ENCODE data around the gene RNU4-1. TPM values are rescaled to one million over a fixed set of nuclear protein-coding genes. Genes with fewer than 3 reads are reported as not detected.
A peak's percentile ranks its signal among the peaks of the same experiment; 100 is the strongest.

RNU4-1 gene
- total RNA-seq, 1 donor from 2014 or later = 1,499 TPM

DNA sequence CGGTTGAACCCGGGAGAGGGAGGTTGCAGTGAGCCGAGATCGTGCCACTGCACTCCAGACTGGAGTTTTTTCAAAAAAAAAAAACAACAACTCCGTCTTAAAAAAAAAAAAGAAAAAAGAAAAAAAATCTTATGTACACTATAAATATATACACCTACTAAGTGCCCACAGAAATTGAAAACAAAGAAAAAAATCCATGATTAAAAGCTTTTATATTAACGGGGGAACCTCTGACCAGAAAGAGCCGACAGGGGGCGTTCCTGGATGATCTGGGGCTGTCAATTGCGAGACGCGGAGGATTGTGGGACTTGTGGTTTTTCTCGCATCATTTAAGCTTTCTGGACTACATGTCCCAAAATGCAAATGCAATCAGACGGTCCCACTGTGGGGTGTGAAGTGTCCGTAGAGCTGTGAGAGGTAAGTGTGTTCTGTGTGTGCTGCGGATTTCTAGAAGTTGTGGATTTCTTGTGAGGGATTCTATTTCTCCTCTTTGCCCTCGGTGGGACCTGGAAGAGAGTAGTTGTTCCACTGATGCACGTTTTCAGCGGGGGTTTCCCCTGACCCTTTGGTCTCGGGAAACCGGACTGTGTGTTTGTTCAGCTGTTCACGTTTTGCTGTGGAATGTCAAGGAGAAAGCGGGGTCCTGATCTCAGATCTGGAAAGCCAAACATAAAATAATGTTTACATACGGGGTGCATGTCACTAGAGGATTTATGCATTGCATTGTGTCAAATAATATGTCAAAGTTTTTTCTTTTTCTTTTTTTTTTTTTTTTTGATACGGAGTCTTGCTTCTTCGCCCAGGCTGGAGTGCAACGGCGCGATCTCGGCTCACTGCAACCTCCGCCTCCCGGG is 9.2 kb upstream of the RNU4-1 start, which contains the start of gene SIRT4:
Gene SIRT4, plus strand, starts transcription at position 360 of the 854 bp plus-strand sequence. CDS start 1,241 bp downstream, outside the sequence.
- ATAC-seq = peak; percentile 97
- DNase-seq (ENCODE audit: missing footprints) = peak; percentile 92
- intact Hi-C loops (cut with DNase I) = no loop called here

DNA sequence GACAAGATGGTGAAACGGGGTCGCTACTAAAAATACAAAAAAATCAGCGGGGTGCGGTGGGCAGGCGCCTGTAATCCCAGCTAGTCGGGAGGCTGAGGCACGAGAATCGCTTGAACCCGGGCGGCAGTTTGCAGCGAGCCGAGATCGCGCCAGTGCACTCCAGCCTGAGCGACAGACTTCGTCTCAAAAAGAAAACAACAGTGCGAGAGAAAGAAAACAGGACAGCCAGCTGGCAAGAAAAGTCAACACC is 701 bp downstream of the RNU4-1 start:
- ATAC-seq (no peak), DNase-seq (ENCODE audit: missing footprints) (no peak)
- intact Hi-C loops (cut with DNase I) = no loop called here

DNA sequence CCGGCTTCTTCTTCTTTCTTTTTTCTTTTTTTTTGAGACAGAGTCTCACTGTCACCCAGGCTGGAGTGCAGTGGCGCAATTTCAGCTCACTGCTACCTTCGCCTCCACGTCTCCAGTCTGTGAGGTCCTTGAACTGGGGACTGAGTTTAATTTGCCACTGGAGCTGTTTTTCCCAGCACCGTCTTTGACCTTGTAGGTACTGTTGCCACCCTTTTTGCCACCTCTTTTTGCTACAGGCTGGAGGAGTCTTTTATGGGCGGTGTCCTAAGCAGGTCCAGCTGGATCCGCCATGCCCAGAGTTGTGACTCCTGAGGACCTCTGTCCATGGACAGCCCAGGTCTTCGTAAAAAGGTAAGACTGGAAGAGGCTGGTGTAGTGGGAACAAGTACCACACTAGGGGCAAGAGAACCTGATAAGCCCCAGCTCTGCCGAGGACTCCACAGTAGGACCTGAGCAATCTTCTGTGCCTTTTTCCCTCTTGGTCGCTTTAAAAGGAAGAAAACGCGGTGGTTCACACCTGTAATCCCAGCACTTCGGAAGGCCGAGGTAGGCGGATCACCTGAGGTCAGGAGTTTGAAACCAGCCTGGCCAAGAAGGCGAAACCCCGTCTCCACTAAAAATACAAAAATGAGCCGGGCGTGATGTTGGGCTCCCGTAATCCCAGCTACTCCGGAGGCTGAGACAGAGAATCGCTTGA is 2.3 kb downstream of the RNU4-1 start:
- ATAC-seq = no peak
- no peak for DNase-seq (ENCODE audit: missing footprints)
- intact Hi-C loops (cut with DNase I) = no loop called here

DNA sequence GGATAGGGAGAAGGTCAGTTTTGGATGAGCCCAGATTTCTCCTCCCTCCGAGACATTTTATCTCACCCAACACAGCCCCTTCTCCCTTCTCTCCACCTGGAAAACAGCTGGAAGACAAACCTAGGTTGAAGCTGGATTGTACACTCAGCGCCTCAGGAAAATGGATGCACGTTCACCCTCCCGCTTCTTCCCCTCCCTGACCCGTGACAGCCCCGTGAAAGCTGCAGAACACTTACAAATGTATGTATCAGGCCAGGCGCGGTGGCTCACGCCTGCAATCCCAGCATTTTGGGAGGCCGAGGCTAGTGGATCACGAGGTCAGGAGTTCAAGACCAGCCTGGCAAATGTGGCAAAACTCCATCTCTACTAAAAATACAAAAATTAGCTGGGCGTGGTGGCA is 5.5 kb downstream of the RNU4-1 start:
- no peak for ATAC-seq
- intact Hi-C loops (cut with DNase I) = no loop called here

DNA sequence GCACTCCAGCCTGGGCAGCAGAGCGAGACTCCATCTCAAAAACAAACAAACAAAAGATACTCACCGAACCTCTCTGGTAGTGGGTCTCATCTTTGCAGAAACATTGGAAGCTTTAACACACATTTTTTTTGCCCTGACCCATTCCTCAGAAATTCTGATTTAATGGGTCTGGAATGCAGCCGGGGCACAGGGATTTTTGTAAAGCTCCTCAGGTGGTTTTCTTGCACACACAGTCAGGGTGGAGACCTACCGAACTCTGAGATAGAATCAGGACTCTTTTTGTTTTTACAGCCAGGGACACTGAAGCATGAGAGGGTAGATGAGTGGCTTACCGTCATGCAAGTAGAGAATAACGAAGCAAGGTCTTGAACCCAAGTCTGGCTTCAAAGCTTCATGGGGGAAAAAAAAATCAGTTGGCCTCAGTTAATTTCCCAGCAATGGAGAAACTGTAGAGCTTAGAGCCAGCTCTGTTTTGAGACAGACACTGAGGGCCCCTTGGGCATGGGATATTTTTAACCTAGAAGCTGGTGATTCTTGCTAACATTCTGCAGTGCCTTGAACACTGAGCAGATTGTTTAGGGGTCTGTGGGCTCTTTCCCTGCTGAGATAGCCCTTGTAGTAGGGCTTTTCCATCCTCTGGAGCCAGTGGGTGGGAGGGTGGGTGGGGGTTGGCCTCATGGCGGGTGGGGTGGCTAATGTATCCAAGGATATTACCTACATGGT is 6.1 kb downstream of the RNU4-1 start:
- ATAC-seq = no peak
- DNase-seq (ENCODE audit: missing footprints) = no peak
- intact Hi-C loops (cut with DNase I) = no loop called here

More for the DNA sequence above, 5.5 kb downstream of the RNU4-1 start:
- no peak for DNase-seq (ENCODE audit: missing footprints)

DNA sequence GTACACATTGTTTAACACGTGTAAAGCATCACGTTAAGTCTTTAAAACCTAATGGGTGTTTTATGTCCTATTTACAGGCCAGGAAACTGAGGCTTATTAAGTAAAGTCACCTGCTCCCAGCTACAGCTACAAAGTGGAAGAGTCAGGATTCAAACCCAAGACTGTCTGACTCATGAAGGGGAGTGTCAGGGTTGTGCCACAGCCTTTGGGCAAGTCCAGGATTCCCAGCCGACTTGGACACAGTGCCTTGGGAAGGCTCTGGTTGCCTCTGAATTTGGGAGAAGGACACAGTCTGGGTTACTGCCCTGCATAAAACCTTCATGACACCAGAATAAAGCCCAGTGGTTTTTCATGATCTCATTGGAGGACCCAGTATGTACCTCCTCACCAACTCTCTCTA is 8.7 kb downstream of the RNU4-1 start:
- no peak for ATAC-seq
- no peak for DNase-seq (ENCODE audit: missing footprints)
- intact Hi-C loops (cut with DNase I) = no loop called here

DNA sequence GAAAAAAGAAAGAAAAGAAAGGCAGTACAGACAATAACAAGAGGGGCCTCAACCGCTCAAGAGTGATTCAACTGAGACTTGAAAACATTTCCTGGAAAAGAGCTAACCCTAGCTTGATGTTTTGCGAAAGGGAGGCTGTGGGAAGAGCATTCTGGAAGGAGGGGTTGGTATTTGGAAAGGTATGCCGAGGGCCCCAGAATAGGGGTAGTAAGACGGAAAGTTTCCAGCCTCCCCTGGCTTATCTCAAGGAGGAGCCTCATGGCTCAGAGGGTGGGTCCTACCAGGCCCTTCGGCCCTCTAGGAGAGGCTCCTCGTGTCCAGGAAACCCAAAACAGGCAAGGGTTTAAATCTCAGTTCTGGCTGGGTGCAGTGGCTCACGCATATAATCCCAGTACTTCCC is 9.7 kb downstream of the RNU4-1 start:
- DNase-seq (ENCODE audit: missing footprints) = no peak
- intact Hi-C loops (cut with DNase I) = no loop called here
- ATAC-seq = no peak

DNA sequence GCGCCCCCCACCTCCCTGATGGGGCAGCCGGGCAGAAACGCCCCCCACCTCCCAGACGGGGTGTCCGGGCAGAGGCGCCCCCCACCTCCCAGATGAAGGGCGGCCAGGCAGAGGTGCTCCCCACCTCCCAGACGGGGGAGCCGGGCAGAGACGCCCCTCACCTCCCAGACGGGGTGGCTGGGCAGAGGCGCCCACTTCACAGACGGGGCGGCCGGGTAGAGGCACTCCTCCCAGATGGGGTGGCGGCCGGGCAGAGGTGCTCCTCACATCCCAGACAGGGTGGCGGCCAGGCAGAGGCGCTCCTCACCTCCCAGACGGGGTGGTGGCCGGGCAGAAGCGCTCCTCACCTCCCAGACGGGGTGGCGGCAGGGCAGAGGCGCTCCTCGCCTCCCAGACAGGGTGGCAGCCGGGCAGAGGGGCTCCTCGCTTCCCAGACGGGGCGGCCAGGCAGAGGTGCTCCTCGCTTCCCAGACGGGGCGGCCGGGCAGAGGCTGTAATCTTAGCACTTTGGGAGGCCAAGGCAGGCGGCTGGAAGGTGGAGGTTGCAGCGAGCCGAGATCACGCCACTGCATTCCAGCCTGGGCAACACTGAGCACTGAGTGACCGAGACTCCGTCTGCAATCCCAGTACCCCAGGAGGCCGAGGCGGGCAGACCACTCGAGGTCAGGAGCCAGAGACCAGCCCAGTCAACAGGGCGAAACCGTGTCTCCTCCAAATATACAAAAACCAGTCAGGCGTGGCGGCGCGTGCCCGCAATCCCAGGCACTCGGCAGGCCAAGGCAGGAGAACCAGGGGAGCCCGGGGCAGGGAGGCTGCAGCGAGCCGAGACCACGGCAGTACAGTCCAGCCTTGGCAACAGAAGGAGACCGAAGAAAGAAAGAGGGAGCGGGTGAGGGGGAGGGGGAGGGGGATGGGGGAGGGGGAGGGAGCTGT is 14.6 kb downstream of the RNU4-1 start:
- no peak for ATAC-seq
- intact Hi-C loops (cut with DNase I) = no loop called here
- no peak for DNase-seq (ENCODE audit: missing footprints)

DNA sequence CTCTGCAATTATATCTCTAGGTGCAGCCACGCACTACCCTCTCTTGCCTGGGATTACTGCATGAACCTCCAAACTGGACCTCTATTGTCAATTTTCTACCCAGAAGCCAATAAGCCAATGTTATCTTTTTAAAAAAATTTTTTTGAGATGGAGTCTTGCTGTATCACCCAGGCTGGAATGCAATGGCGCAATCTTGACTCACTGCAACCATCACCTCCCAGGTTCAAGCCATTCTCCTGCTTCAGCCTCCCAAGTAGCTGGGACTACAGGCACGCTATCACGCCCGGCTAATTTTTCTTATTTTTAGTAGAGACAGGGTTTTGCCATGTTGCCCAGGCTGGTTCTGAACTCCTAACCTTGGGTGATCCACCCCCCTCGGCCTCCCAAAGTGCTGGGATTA is 16.3 kb downstream of the RNU4-1 start:
- intact Hi-C loops (cut with DNase I) = no loop called here
- DNase-seq (ENCODE audit: missing footprints) (no peak), ATAC-seq (no peak)

DNA sequence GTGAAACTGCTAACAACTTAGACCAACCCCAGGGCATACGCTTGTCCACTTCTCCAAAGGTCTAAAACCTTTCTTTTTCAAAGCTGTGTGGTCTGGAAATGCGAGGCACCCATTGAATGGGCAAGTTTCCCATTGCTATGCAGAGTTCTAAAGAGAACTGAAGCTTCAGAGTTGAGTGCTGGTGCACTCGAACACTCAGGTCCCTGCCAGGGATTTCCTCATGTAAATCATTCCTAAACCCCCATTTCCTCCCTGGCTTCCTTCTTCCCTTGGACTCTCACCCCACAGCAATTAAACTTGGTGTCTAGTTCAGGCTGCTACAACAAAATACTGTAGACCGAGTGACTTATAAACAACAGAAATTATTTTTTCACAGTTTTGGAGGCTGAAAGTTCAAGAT is 25.3 kb downstream of the RNU4-1 start:
- no peak for ATAC-seq
- DNase-seq (ENCODE audit: missing footprints) = no peak
- intact Hi-C loops (cut with DNase I) = no loop called here

DNA sequence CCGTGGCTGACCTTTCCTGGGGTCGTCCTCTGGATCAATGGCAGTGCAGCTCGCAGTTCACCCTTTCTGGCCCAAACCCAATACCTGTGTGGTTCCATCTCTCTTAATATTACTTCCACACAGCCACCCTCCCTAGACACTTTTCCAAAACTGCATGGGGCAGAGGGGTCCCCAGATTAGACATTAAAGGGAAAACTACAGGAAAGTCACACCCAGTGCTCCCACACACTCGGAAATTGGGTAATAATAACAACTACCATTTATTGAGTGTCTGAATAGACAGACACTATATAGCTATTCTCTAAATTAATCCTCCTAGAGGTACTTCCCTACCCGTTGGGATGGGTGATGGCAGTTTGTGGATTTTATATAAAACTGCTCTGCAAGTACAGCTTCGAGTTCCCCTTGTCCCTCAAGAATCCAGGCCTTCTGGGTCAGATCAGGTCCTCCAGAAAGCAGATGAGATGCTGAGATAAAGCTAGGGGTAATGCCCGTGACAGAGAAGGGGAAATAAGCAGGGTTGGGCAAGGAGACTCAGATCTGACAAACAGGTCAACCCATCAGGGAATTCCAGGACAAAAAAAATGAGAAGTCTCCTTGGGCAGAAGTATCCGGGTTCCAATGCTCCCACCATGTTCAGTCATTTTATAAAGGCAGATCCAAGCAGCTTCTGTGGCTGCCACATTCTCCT is 26.7 kb downstream of the RNU4-1 start:
- DNase-seq (ENCODE audit: missing footprints) (no peak), ATAC-seq (no peak)
- intact Hi-C loops (cut with DNase I) = no loop called here

DNA sequence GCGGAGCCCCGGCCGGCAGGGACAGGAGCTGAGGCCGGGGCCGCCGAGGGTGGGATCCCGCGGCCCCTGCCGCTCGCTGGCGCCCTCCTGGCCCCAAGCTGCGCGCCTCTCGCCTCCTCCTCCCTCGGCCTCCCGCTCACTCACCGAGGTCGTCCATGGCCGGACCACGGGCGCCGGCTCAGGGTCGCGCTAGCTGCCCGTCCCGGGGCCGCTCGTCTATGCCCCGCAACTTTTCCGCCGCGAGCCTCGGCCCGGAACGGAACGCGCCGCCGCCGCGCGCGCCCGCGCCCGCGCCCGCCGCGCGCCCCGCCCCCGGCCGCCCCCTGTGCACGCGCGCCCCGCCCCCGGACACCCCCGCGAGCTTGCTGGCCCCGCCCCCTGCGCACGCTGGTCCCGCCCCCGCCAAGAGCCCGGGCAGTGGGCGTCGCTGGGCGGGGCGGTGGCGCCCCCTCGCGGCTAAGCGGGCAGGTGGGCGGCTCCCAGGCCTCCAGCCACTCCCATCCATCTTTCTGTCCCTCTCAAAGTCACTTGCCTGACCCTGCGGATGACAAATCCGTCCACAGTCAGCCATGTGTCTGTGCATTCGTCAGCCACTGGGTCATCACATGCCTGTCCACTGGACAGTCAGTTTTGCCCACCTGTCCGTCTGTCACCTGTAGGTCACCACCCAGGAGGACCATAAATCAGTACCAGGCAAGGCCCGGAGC is 27.4 kb downstream of the RNU4-1 start, which contains the start of gene PXN:
Gene PXN, minus strand, starts transcription at position 258 of the 707 bp plus-strand sequence. Its CDS starts 101 bp downstream, at position 157.
- ATAC-seq = peak; percentile 92
- intact Hi-C loops (cut with DNase I) = loop anchor here (1.0 to 2.0 kb wide), 2 partner anchors 37 to 65 kb away; partner anchors contain the start of gene RPLP0
- DNase-seq (ENCODE audit: missing footprints) = peak; percentile 95

DNA sequence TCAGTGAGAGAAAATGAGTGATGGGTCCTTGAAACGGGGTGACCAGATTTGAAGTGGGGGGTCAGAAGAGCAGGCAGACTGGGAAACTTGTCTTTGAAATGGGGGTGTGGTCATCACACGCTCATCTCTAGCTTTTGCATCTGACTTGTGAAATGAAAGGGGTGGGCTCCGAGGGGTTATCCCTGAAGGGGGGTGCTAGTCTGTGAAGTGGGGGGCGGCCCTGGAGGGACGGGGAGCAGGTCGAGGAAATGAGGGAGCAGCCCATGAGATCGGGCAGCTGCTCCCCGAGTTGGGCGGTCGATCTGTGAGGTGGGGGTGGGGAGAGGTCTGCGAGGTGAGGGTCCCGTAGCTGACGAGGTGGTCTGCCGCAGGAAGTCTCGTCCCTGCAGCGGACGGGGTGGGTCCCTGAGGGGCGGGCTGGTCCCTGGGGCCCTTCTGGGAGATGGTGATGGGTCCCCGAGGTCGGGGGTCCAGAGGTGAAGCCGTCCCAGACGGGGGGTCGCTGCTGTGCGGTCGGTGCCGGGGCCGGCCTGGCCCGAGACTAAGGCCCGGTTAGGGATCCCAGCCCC is 28.0 kb downstream of the RNU4-1 start:
- intact Hi-C loops (cut with DNase I) = loop anchor here (1.0 to 2.0 kb wide), 2 partner anchors 37 to 64 kb away; partner anchors contain the start of gene RPLP0
- DNase-seq (ENCODE audit: missing footprints) (peak; percentile 72), ATAC-seq (peak; percentile 0)

DNA sequence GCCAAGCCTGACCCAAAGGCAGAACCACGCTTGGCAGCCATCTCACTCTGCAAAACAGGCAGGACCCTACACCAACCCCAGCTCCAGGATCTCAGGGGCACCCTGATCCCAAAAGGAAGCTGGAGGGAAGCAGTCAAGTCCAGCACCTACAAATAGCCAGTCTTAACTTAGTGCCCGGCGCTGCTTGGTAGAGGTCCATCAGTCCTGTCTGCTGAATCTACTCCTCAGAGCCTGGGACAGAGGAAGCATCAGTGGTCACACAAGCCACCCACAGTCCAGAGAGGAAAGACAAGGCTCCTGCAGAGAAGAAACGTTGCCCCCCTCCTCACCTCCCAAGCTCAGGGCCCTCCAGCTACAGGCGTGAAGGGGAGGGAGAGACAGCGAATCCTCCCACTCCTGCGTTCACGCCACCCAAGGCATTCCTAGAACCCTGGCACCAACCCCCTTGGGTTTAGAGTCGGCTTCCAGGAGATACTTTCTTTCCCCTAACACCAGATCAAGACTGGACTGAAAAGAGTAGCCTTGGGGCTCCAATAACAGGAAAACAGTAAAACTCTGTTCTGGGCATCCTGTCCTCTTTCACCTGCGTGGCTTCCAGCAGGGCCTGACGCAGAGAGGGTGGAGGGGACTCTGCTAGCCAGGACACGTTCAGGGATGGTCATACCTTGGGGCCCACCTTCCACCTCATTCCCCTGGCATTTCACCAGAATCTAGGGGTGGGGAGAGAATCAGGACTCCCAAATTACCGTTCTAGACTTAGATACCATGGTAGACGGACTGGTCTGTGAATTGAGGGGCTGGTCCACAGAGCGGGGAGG is 28.7 kb downstream of the RNU4-1 start:
- intact Hi-C loops (cut with DNase I) = loop anchor here (2.0 kb wide), 1 partner anchor 63 kb away; the partner anchor contains the start of gene RPLP0
- DNase-seq (ENCODE audit: missing footprints) (peak; percentile 39), ATAC-seq (no peak)

DNA sequence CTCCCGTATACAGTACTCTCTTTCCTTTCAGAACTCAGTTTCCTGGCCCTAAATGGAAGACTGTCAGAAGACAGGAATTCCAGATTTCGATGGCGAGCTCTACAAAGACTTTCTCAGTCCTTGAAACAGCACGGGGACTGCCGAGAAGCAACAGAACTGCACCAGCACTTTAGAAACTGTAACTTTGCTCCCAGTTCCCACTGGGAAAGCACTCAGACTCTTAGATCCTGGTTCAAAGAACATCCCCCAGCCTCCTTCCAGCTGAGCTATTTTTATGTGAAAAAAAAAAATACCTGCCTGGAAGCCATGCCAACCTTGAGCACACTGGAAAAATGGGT is 29.3 kb downstream of the RNU4-1 start:
- DNase-seq (ENCODE audit: missing footprints) (no peak), ATAC-seq (no peak)
- intact Hi-C loops (cut with DNase I) = loop anchor here (2.0 kb wide), 1 partner anchor 63 kb away; the partner anchor contains the start of gene RPLP0

All from Right ventricle myocardium inferior (tissue), 1 donor.